ENCODE measurements around the gene TREML2.

GRCh38 chr6:41181566-41181965 is 19.4 kb downstream of the TREML2 start:
- TF ChIP-seq POLR2A (IDR thresholded peaks at IDR 0.05) = no peak
- no peak for TF ChIP-seq CTCF (IDR thresholded peaks at IDR 0.05)

Data from Peyer's patch (tissue), 4 donors.